HG02885 (cell line): ENCODE measurements around the gene ASXL3.

Experiments used
- ATAC-seq: cut with Tn5 transposase; IDR thresholded peaks from one replicate; pipeline ENCODE4 v1.9.1; 2021; ENCODE audit warnings: mild to moderate bottlenecking; ENCODE audit not compliant: unreplicated experiment, poor library complexity

The ASXL3 gene

GRCh38 chr18:33710269-33710668 lies 132.2 kb downstream of the ASXL3 start:
- no peak for ATAC-seq

GRCh38 chr18:33711514-33711913 lies 133.5 kb downstream of the ASXL3 start:
- ATAC-seq, result no peak

DNA sequence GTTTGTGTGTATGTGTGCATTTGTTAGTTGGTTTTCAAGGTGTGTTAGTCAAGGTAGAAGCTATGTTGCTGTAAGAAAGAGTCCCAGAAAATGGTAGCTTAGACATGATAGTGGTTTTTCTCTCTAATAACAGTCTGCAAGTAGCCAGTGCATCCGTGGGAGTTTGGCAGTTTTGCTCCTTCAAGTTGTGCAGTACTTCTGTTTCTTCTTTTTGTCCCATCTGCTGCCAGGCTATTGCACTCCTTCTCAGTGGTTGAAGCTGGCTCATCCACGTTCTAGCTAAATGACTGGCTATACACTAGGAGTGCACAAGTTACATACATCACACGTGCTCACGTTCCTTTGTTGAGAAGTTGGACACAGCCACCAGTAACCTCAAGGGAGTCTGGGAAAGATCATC lies 134.7 kb downstream of the ASXL3 start:
- ATAC-seq, result peak; percentile 25

- peak; percentile 52 for ATAC-seq
Measured at GRCh38 chr18:33716061-33716683, 138.2 kb downstream of the ASXL3 start.

DNA sequence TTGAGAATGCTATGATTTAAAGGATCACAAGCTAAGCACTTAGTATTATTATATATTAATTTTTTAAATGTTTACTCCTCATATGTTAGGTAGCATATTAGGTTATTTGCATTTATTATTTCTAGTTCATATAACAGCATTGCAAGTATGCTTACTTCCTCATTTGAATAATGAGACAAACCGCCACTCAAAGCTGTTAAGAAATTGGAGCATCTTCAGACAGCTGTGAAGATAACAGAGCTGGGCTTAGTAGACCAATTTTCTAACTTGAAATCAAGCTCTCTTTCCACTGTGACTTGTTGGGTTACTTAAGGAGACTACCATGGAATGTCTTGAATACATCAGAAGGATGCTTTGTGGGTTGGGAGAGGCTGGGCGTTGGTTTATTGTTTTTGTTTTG lies 139.3 kb downstream of the ASXL3 start:
- ATAC-seq, result peak; percentile 36

- no peak for ATAC-seq
Measured at GRCh38 chr18:33720133-33720532, 142.1 kb downstream of the ASXL3 start.

- peak; percentile 57 for ATAC-seq
Measured at GRCh38 chr18:33729556-33729955, 151.5 kb downstream of the ASXL3 start.

DNA sequence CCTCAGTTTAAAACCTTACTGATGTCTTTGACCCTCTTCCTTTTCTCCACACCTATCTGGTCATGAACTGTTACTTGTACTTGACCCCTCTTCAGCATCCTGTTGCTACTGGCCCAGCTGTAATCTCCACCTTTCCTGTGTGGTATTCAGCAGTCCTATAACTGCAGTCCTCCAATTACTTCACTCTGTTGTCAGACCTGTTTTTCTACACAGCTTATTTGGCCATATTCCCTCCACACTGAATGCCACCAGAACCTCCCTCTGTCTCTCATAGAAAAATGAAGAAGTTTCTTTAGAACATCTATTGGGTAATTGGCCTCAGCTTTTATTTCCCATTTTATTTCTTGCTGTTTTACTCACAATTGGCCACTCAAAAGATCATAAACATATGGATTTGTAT lies 155.4 kb downstream of the ASXL3 start:
- ATAC-seq, result no peak

GRCh38 chr18:33735428-33735827 lies 157.4 kb downstream of the ASXL3 start:
- ATAC-seq, result no peak

DNA sequence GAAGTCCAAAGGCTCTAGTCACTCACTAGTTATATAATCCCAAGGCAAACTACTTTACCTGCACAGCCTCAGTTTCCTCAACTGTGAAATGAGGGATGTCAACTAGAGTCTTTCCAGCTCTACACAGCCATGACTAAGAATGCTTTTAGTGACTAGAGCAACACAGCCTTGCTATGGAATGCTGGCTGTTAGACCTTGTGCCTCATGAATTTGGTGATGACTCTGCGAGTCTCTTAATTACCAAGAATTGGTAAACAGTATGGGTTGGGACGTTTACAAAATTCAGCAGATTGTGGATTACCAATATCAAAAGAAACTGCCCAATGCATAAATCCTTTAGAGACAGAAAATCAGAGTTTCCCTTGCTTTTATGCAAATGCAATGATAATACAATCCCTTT lies 163.7 kb downstream of the ASXL3 start:
- ATAC-seq, result no peak

GRCh38 chr18:33744032-33744697 lies 166.1 kb downstream of the ASXL3 start:
- ATAC-seq, result no peak

GRCh38 chr18:33745151-33745795 lies 167.3 kb downstream of the ASXL3 start:
- no peak for ATAC-seq

DNA sequence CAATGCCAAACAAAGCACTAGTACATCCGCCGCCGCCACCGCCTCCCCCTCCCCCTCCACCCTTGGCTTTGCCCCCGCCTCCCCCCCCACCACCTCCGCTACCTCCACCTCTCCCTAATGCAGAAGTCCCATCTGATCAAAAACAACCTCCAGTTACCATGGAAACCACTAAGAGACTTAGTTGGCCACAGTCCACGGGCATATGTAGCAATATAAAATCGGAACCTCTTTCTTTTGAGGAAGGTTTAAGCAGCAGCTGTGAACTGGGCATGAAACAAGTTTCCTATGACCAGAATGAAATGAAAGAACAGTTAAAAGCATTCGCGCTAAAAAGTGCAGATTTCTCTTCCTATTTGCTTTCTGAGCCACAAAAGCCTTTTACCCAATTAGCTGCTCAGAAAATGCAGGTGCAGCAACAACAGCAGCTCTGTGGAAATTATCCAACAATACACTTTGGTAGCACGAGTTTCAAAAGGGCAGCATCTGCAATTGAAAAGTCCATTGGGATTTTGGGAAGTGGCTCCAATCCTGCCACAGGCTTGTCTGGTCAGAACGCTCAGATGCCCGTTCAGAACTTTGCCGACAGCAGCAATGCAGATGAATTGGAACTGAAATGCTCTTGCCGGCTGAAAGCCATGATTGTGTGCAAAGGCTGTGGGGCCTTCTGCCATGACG lies 168.0 kb downstream of the ASXL3 start:
- ATAC-seq, result no peak

GRCh38 chr18:33749834-33750233 lies 171.8 kb downstream of the ASXL3 start:
- ATAC-seq, result no peak

DNA sequence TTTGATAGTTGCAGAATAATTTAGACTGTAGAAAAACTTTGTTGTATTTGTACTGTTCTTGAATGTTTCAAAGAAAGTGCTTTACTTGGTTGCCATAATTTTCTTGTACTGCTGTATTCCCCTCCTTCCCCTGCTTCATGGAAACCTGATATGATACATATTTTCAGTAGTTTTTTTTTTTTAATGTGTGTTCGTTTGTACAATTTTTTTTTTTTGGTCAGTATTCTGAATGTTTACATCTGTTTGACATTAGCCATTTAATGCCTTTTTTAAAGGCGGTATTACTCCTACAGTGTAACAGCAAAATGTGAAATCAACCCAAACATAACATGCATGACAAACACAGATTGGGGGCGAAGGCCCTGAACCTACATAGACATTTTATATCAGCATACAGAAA lies 172.3 kb downstream of the ASXL3 start:
- ATAC-seq, result no peak

- no peak for ATAC-seq
Measured at GRCh38 chr18:33751613-33752221, 173.7 kb downstream of the ASXL3 start.

DNA sequence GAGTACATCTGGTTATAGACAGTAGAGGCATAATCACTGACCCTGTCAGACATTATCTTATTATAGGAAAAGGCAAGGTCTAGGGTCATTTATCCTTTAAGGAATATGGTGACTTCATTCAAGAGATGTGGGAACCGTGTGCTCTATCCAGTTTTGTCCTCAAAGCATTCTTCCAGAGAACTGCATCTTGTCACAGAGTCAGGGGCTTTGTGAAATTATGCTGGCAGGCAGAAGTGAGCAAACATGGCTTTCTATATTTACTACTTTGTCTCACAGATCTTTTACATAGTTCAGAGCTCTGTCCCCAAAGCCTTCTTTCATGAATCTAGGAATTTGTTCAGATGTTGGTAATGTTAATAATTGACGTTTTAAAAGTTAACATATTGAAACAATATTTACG lies 177.4 kb downstream of the ASXL3 start:
- no peak for ATAC-seq

GRCh38 chr18:33755931-33756560 lies 178.0 kb downstream of the ASXL3 start:
- no peak for ATAC-seq

DNA sequence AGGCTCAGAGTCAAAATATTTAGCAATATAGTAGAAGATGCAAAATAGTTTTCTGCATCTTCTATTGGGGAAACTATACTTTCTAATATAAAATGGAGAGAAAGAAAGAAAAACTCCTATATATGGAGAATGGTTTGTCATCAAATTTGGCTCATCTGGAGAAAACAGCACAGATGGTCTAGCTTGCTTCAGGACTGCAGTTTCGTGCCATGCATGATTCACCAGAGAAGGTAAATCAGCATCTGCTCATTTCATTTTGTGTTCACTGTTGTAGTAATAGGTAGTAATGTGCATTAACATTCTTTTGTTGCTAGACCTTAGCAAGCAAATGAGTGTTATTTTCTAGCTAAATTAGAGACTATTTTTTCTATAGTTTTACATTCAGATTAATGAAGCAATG lies 179.0 kb downstream of the ASXL3 start:
- ATAC-seq, result no peak

DNA sequence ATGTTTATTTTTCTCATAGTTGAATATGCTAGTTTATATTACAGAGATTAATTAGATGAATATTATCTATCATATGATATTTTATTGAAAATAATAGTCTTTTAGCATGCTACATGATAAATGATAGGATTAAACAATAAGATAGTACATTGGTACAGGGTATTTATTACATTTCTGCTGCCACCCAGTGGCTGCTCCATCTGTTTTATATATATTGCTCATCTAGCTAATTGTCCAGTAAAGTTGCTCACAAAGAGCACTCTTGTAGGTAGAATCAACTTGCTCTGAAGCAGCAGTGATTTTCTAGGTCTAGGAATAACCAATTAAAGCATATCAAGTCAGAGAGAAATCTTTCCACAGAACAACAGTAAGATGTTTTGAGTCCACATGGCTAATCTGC lies 183.3 kb downstream of the ASXL3 start:
- ATAC-seq, result peak; percentile 65
